H9 (cell line): ENCODE measurements around the gene OPHN1. TPM values are rescaled to one million over a fixed set of nuclear protein-coding genes. Genes with fewer than 3 reads are reported as not detected.

Experiments used
- DNase-seq: peaks from one replicate; pipeline ENCODE4 v3.0.0-alpha.2; 2017
- H2AFZ ChIP-seq: one replicate; pipeline ENCODE4 v1.6.1; 2013; ENCODE audit warnings: mild to moderate bottlenecking, low read length, control low read depth, moderate library complexity
- H2AK5ac ChIP-seq: 2 replicates; pipeline ENCODE4 v1.6.1; 2013; ENCODE audit warnings: low read length, control low read depth, mixed read lengths; ENCODE audit not compliant: insufficient read length
- H2BK120ac ChIP-seq: one replicate; pipeline ENCODE4 v1.6.1; 2013; ENCODE audit warnings: low read depth, mild to moderate bottlenecking, low read length, control low read depth, inconsistent platforms; ENCODE audit not compliant: poor library complexity, severe bottlenecking
- H2BK12ac ChIP-seq: 2 replicates; pipeline ENCODE4 v1.6.1; 2013; ENCODE audit warnings: low read length, control low read depth, mixed read lengths, low read depth; ENCODE audit not compliant: insufficient read length
- H2BK15ac ChIP-seq: 2 replicates; pipeline ENCODE4 v1.6.1; 2013; ENCODE audit warnings: low read depth, low read length, control low read depth
- H2BK20ac ChIP-seq: one replicate; pipeline ENCODE4 v1.6.1; 2013; ENCODE audit warnings: low read depth, mild to moderate bottlenecking, low read length, control low read depth, inconsistent platforms; ENCODE audit not compliant: poor library complexity, severe bottlenecking
- H2BK5ac ChIP-seq: 2 replicates; pipeline ENCODE4 v1.6.1; 2013; ENCODE audit warnings: low read length, control low read depth, mixed read lengths; ENCODE audit not compliant: insufficient read length
- H3K14ac ChIP-seq: 2 replicates; pipeline ENCODE4 v1.6.1; 2013; ENCODE audit warnings: low read length, control low read depth; ENCODE audit not compliant: insufficient read depth
- H3K18ac ChIP-seq: 2 replicates; pipeline ENCODE4 v1.6.1; 2013; ENCODE audit warnings: low read depth, mild to moderate bottlenecking, mixed read lengths, low read length, control low read depth; ENCODE audit not compliant: insufficient read length
- H3K23ac ChIP-seq: 2 replicates; pipeline ENCODE4 v1.6.1; 2013; ENCODE audit warnings: low read length, control low read depth, mixed read lengths, low read depth; ENCODE audit not compliant: insufficient read length
- H3K23me2 ChIP-seq: 2 replicates; pipeline ENCODE4 v1.6.1; 2013; ENCODE audit warnings: low read depth, mild to moderate bottlenecking, mixed read lengths, low read length, control low read depth; ENCODE audit not compliant: insufficient read length, poor library complexity, severe bottlenecking
- H3K27ac ChIP-seq: 2 replicates; pipeline ENCODE4 v1.5.1; 2013; ENCODE audit warnings: low read length, control low read depth, mixed read lengths, low read depth; ENCODE audit not compliant: insufficient read length
- H3K27me3 ChIP-seq: 2 replicates; pipeline ENCODE4 v1.6.1; 2013; ENCODE audit warnings: low read length, control low read depth, inconsistent platforms; ENCODE audit not compliant: insufficient read depth
- H3K4ac ChIP-seq: 2 replicates; pipeline ENCODE4 v1.6.1; 2013; ENCODE audit warnings: low read depth, mild to moderate bottlenecking, control low read depth, inconsistent platforms, low read length, moderate library complexity
- H3K4me1 ChIP-seq: 2 replicates; pipeline ENCODE4 v1.6.1; 2013; ENCODE audit warnings: low read length, control low read depth, inconsistent platforms; ENCODE audit not compliant: insufficient read depth
- H3K4me2 ChIP-seq: 2 replicates; pipeline ENCODE4 v1.6.1; 2013; ENCODE audit warnings: low read length, control low read depth, mixed read lengths; ENCODE audit not compliant: insufficient read length, insufficient read depth
- H3K56ac ChIP-seq: 2 replicates; pipeline ENCODE4 v1.6.1; 2013; ENCODE audit warnings: low read depth, mild to moderate bottlenecking, mixed read lengths, low read length, control low read depth; ENCODE audit not compliant: insufficient read length
- H3K79me1 ChIP-seq: 2 replicates; pipeline ENCODE4 v1.6.1; 2013; ENCODE audit warnings: low read depth, mild to moderate bottlenecking, moderate library complexity, low read length, control low read depth, inconsistent platforms; ENCODE audit not compliant: insufficient read depth, poor library complexity, severe bottlenecking
- H3K79me2 ChIP-seq: 2 replicates; pipeline ENCODE4 v1.6.1; 2013; ENCODE audit warnings: low read length, control low read depth, inconsistent platforms; ENCODE audit not compliant: insufficient read depth
- H3K9ac ChIP-seq: 2 replicates; pipeline ENCODE4 v1.6.1; 2013; ENCODE audit warnings: low read length, control low read depth, mixed read lengths; ENCODE audit not compliant: insufficient read length; ENCODE audit errors: extremely low read depth
- H3K9me3 ChIP-seq: one replicate; pipeline ENCODE4 v1.6.1; 2013; ENCODE audit warnings: low read depth, low read length, inconsistent platforms; ENCODE audit not compliant: control insufficient read depth
- H3T11ph ChIP-seq: one replicate; pipeline ENCODE4 v1.6.1; 2013; ENCODE audit warnings: mild to moderate bottlenecking, low read length, control low read depth, inconsistent platforms
- H4K20me1 ChIP-seq: one replicate; pipeline ENCODE4 v1.6.1; 2013; ENCODE audit not compliant: control insufficient read depth, insufficient read length, insufficient read depth
- H4K5ac ChIP-seq: 2 replicates; pipeline ENCODE4 v1.6.1; 2013; ENCODE audit warnings: low read depth, mild to moderate bottlenecking, mixed read lengths, low read length, control low read depth; ENCODE audit not compliant: insufficient read length
- H4K8ac ChIP-seq: replicated peaks from 2 replicates; pipeline ENCODE4 v1.6.1; 2013; ENCODE audit warnings: low read length, control low read depth, mixed read lengths, low read depth; ENCODE audit not compliant: insufficient read length
- H4K91ac ChIP-seq: 2 replicates; pipeline ENCODE4 v1.6.1; 2013; ENCODE audit warnings: low read depth, mild to moderate bottlenecking, moderate library complexity, mixed read lengths, low read length, control low read depth; ENCODE audit not compliant: insufficient read length
- H3K27ac Mint-ChIP-seq, 3 experiments: 2 replicates in 2 of 3; 3 replicates in 1 of 3; pipeline ENCODE4 v1.8.0; 2020 to 2021; ENCODE audit warnings: mixed read lengths in 3 of 3, mild to moderate bottlenecking in 1 of 3, moderate library complexity in 1 of 3
- H3K27me3 Mint-ChIP-seq: 2 replicates; pipeline ENCODE4 v1.8.0; 2021; ENCODE audit warnings: low read depth, mild to moderate bottlenecking, moderate library complexity, mixed read lengths
- H3K36me3 Mint-ChIP-seq, 3 experiments: 2 replicates in 2 of 3; 3 replicates in 1 of 3; pipeline ENCODE4 v1.8.0; 2020 to 2021; ENCODE audit warnings: low read depth in 3 of 3, mixed read lengths in 3 of 3; ENCODE audit not compliant: insufficient read depth in 1 of 3
- H3K4me1 Mint-ChIP-seq, 2 experiments: 2 replicates each; pipeline ENCODE4 v1.8.0; 2020; ENCODE audit warnings: mixed read lengths in 2 of 2
- H3K4me3 Mint-ChIP-seq, 2 experiments: 2 replicates in 1 of 2; 3 replicates in 1 of 2; pipeline ENCODE4 v1.8.0; 2020 to 2021; ENCODE audit warnings: mild to moderate bottlenecking in 2 of 2, mixed read lengths in 2 of 2, moderate library complexity in 1 of 2
- H3K9me3 Mint-ChIP-seq, 2 experiments: 2 replicates in 1 of 2; 3 replicates in 1 of 2; pipeline ENCODE4 v1.8.0; 2020; ENCODE audit warnings: mild to moderate bottlenecking in 2 of 2, mixed read lengths in 2 of 2, moderate library complexity in 1 of 2
- total RNA-seq: library from RNA; stranded (reverse); gene quantifications from 2 replicates; pipeline ENCODE4 v1.2.1, GENCODE V29; 2021
- TF ChIP-seq, protein P1 (sequence below): fragments of 200-600 bp; sonication (generic); conservative IDR thresholded peaks from 3 replicates; pipeline ENCODE4 v1.8.0; 2021; ENCODE audit warnings: antibody characterized with exemption, mild to moderate bottlenecking

The OPHN1 gene
- total RNA-seq, 1 experiment from 2014 or later, result 1.5 TPM

DNA sequence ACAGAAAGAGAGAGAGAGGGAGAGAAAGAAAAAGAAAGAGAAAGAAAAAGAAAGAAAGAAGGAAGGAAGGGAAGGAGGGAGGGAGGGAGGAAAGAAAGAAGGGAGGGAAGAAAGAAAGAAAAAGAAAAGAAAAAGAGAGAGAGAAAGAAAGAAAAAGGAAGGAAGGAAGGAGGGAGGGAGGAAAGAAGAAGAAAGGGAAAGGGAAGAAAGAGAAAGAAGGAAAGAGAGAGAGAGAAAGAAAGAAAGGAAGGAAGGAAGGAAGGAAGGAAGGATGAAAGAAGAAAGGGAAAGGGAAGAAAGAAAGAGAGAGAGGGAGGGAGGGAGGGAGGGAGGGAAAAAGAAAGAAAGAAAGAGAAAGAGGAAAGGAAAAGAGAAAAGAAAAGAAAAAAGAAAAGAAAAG lies 10.8 kb downstream of the OPHN1 start:
- Histone ChIP-seq H3K23me2 (no peaks in the 10 kb centered on the region), H3K27me3 (no peaks in the 10 kb centered on the region), H4K5ac (no peak overlapping the region), H2BK15ac (no peak overlapping the region), H3K4me2 (no peak overlapping the region), H2BK5ac (no peak overlapping the region), H2AFZ (no peak overlapping the region), H3K4ac (no peak overlapping the region), H3K9ac (no peak overlapping the region), H3K56ac (no peak overlapping the region), H4K20me1 (no peaks in the 10 kb centered on the region), H3K14ac (no peak overlapping the region), H3T11ph (no peak overlapping the region), H3K9me3 (peaks cover 28% of the 10 kb centered on the region), H3K79me2 (no peaks in the 10 kb centered on the region), H3K4me1 (no peaks in the 10 kb centered on the region), H2BK120ac (no peak overlapping the region), H4K91ac (no peak overlapping the region), H4K8ac (no peak overlapping the region), H3K23ac (no peak overlapping the region), H3K18ac (no peak overlapping the region), H3K27ac (no peak overlapping the region), H3K79me1 (no peaks in the 10 kb centered on the region), H2BK20ac (no peak overlapping the region), H2AK5ac (no peak overlapping the region), H2BK12ac (no peak overlapping the region)
- TF ChIP-seq, protein P1, sequence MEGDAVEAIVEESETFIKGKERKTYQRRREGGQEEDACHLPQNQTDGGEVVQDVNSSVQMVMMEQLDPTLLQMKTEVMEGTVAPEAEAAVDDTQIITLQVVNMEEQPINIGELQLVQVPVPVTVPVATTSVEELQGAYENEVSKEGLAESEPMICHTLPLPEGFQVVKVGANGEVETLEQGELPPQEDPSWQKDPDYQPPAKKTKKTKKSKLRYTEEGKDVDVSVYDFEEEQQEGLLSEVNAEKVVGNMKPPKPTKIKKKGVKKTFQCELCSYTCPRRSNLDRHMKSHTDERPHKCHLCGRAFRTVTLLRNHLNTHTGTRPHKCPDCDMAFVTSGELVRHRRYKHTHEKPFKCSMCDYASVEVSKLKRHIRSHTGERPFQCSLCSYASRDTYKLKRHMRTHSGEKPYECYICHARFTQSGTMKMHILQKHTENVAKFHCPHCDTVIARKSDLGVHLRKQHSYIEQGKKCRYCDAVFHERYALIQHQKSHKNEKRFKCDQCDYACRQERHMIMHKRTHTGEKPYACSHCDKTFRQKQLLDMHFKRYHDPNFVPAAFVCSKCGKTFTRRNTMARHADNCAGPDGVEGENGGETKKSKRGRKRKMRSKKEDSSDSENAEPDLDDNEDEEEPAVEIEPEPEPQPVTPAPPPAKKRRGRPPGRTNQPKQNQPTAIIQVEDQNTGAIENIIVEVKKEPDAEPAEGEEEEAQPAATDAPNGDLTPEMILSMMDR, result no peak
- H3K4me3 Mint-ChIP-seq, result no peak overlapping the region
- H3K9me3 Mint-ChIP-seq, result peaks cover 56 to 57% of the 10 kb centered on the region in 2 experiments
- H3K27me3 Mint-ChIP-seq, result no peaks in the 10 kb centered on the region; the same call in 1 of the 2 replicates
- peaks cover 5 to 10% (median 9%) of the 10 kb centered on the region in 3 experiments for H3K36me3 Mint-ChIP-seq
- peaks cover 7 to 9% of the 10 kb centered on the region in 2 experiments for H3K4me1 Mint-ChIP-seq
- no peak for DNase-seq
- H3K27ac Mint-ChIP-seq, result no peak overlapping the region
